Loucy (cell line): ENCODE data around the gene TRIM29.
A peak's percentile ranks its signal among the peaks of the same experiment; 100 is the strongest.

Experiments
- H2AFZ ChIP-seq: fragments of 200-600 bp; sonication (generic); 2 replicates; pipeline ENCODE4 v1.6.0; 2016; ENCODE audit warnings: antibody characterized with exemption, mild to moderate bottlenecking, low read length, moderate library complexity
- H3F3A ChIP-seq: fragments of 200-600 bp; 2 replicates; pipeline ENCODE4 v1.6.0; 2016; ENCODE audit warnings: antibody characterized with exemption, low read depth, mild to moderate bottlenecking
- H3K27me3 ChIP-seq: fragments of 200-600 bp; sonication (generic); 2 replicates; pipeline ENCODE4 v1.6.1; 2014; ENCODE audit warnings: low read length, mild to moderate bottlenecking; ENCODE audit not compliant: insufficient read depth, poor library complexity, severe bottlenecking
- H3K36me3 ChIP-seq: fragments of 200-600 bp; sonication (generic); 2 replicates; pipeline ENCODE4 v1.6.1; 2016; ENCODE audit warnings: low read length; ENCODE audit not compliant: insufficient read depth
- H3K4me1 ChIP-seq: fragments of 200-600 bp; sonication (generic); 2 replicates; pipeline ENCODE4 v1.5.1; 2014; ENCODE audit warnings: low read length, mild to moderate bottlenecking; ENCODE audit not compliant: insufficient read depth, poor library complexity, severe bottlenecking
- H3K4me2 ChIP-seq: fragments of 200-600 bp; sonication (generic); 2 replicates; pipeline ENCODE4 v1.6.0; 2014; ENCODE audit warnings: antibody characterized with exemption, low read length, low read depth, mild to moderate bottlenecking; ENCODE audit not compliant: poor library complexity, severe bottlenecking
- H3K4me3 ChIP-seq: fragments of 200-600 bp; sonication (generic); 2 replicates; pipeline ENCODE4 v1.5.1; 2014; ENCODE audit warnings: low read length, mild to moderate bottlenecking, mixed read lengths; ENCODE audit not compliant: poor library complexity, severe bottlenecking
- H3K79me2 ChIP-seq: fragments of 200-600 bp; sonication (generic); 2 replicates; pipeline ENCODE4 v1.6.1; 2014; ENCODE audit warnings: low read length; ENCODE audit not compliant: insufficient read depth
- H3K9ac ChIP-seq: fragments of 200-600 bp; sonication (generic); 2 replicates; pipeline ENCODE4 v1.6.0; 2014; ENCODE audit warnings: mild to moderate bottlenecking, low read depth, low read length, moderate library complexity; ENCODE audit not compliant: poor library complexity, severe bottlenecking
- H3K9me2 ChIP-seq: fragments of 200-600 bp; sonication (generic); replicated peaks from 2 replicates; pipeline ENCODE4 v1.6.1; 2016; ENCODE audit warnings: low read depth, low read length, mixed read lengths
- H3K9me3 ChIP-seq: fragments of 200-600 bp; sonication (generic); 2 replicates; pipeline ENCODE4 v1.6.1; 2014; ENCODE audit warnings: mild to moderate bottlenecking, antibody characterized with exemption, low read length, low read depth; ENCODE audit not compliant: insufficient read depth
- H4K20me1 ChIP-seq: fragments of 200-600 bp; sonication (generic); 2 replicates; pipeline ENCODE4 v1.6.0; 2014; ENCODE audit warnings: antibody characterized with exemption, low read length, mild to moderate bottlenecking; ENCODE audit not compliant: insufficient read depth, poor library complexity, severe bottlenecking
- EZH2phosphoT487 ChIP-seq: fragments of 200-600 bp; IDR thresholded peaks from 2 replicates; pipeline ENCODE4 v1.6.1; 2018; ENCODE audit warnings: antibody characterized with exemption, mild to moderate bottlenecking, moderate library complexity, borderline replicate concordance
- TF ChIP-seq, protein P1 (sequence below): fragments of 200-600 bp; sonication (generic); conservative IDR thresholded peaks from 2 replicates; pipeline ENCODE4 v1.5.1; 2014; ENCODE audit warnings: mild to moderate bottlenecking, antibody characterized with exemption, low read length

TRIM29 gene

DNA sequence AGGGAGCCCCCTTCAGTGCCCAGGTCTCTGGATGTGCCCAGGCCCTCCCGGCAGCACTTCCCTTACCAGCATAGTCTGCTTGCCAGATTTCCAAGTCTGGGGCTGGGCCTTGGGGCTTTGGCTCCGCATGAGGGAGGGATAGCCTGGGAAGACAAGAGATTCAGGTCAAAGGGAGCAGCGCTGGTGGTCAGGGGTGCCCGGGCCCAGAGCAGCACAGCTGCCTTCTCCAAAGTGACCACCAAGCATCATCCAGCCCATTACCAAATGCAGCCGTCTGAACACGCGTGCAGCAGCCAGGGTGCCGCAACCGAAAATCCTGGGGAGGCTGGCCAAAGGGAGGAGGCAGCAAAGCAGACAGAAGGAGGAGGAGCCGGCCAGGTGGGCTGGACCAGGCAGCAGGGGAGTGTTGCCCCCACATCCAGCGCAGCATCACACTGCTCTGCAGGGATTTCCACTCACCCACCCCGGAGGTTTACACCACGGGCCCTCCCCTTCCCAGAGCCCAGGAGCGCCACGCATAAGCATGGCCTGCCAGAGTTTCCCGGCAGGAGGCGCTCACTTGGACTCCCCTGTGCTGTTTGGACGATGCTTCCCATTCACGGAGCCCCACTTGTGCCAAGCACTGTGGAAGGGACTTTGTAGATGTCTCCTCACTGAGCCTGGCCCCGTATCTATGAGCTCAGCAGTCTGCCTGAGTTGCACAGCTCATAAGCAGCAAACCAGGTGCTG, 22.5 kb downstream of the TRIM29 start:
- Histone ChIP-seq H3K9me3 (no peaks in the 10 kb centered on the region), H3K36me3 (no peaks in the 10 kb centered on the region), H3K4me1 (no peaks in the 10 kb centered on the region), H3K4me2 (no peak overlapping the region), H3K9ac (no peak overlapping the region), H3K27me3 (no peaks in the 10 kb centered on the region), H4K20me1 (no peaks in the 10 kb centered on the region), H3K79me2 (no peaks in the 10 kb centered on the region), H3K4me3 (no peak overlapping the region), H3K9me2 (no peaks in the 10 kb centered on the region), H2AFZ (no peak overlapping the region), H3F3A (no peaks in the 10 kb centered on the region)
- TF ChIP-seq, protein P1, sequence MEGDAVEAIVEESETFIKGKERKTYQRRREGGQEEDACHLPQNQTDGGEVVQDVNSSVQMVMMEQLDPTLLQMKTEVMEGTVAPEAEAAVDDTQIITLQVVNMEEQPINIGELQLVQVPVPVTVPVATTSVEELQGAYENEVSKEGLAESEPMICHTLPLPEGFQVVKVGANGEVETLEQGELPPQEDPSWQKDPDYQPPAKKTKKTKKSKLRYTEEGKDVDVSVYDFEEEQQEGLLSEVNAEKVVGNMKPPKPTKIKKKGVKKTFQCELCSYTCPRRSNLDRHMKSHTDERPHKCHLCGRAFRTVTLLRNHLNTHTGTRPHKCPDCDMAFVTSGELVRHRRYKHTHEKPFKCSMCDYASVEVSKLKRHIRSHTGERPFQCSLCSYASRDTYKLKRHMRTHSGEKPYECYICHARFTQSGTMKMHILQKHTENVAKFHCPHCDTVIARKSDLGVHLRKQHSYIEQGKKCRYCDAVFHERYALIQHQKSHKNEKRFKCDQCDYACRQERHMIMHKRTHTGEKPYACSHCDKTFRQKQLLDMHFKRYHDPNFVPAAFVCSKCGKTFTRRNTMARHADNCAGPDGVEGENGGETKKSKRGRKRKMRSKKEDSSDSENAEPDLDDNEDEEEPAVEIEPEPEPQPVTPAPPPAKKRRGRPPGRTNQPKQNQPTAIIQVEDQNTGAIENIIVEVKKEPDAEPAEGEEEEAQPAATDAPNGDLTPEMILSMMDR = no peak
- TF ChIP-seq EZH2phosphoT487 = no peak

DNA sequence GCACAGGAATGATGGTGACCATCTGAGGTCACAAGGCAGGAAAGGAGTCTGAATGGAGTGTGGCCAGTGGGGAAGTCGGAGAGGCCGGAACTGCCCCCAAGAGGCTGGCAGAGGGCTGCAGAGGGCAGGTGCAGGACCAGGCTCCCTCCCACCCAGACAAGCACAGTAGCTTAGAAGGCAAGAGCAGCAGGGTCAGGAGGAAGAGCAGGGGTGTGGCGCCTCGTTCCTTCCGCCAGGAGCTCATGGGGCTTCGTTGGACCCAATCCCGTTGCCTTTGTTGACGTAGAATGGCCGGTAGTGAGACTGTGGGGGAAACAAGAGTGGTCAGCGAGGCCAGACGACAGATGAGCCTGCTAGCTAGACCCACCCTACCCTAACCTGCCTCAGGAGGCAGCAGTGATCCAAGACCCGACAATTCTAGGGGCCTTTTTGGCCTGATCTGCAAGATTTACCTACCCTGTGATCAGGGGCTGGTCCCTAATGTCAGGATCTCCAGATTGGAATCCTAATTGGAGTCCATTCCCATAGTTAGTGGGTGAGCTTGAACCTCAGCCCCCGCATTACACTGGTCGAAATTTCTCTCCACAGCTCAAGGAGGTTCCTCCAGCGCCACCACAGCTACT, 25.6 kb downstream of the TRIM29 start:
- Histone ChIP-seq H3K79me2 (no peaks in the 10 kb centered on the region), H3K4me2 (no peak overlapping the region), H3K4me3 (no peak overlapping the region), H3K36me3 (no peaks in the 10 kb centered on the region), H2AFZ (no peak overlapping the region), H3F3A (no peaks in the 10 kb centered on the region), H3K9me2 (no peaks in the 10 kb centered on the region), H3K9me3 (no peaks in the 10 kb centered on the region), H3K9ac (no peak overlapping the region), H3K4me1 (no peaks in the 10 kb centered on the region), H4K20me1 (no peaks in the 10 kb centered on the region), H3K27me3 (no peaks in the 10 kb centered on the region)
- TF ChIP-seq EZH2phosphoT487 = no peak
- TF ChIP-seq, protein P1 = peak; percentile 39

DNA sequence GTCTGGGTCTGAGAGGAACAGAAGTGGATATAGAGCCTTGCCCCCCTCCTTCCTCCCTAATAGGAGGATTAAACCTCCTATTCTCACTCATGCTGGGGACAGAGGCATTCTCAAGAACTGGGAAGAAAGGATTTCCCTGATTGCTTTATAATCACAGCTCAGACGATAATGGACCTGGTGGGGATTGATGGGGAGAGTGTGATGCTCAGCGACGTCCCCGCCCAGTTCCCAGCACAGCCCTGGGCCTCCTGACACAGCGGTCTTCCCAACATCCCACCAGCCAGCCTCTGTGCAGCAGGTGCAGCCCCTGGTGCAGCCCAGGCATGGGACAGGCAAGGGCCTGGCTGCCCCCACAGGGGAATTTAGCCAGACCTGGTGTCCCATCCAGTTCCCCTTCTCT, 28.4 kb downstream of the TRIM29 start:
- Histone ChIP-seq H3K79me2 (no peaks in the 10 kb centered on the region), H3K9ac (no peak overlapping the region), H3K4me1 (no peaks in the 10 kb centered on the region), H3K4me3 (no peak overlapping the region), H4K20me1 (no peaks in the 10 kb centered on the region), H3K27me3 (no peaks in the 10 kb centered on the region), H3K9me2 (no peaks in the 10 kb centered on the region), H2AFZ (no peak overlapping the region), H3K9me3 (no peaks in the 10 kb centered on the region), H3K4me2 (no peak overlapping the region), H3F3A (no peaks in the 10 kb centered on the region), H3K36me3 (no peaks in the 10 kb centered on the region)
- TF ChIP-seq, protein P1 = no peak
- no peak for TF ChIP-seq EZH2phosphoT487
